GM13976 (cell line): Measurements from ENCODE around the gene PHACTR4.

ENCODE experiments used
- DNase-seq: peaks from one replicate; pipeline ENCODE4 v3.0.0; 2012; ENCODE audit warnings: low spot score
- in situ Hi-C: fragments of 300-500 bp; cut with MboI; formaldehyde crosslinking; loops from one replicate; pipeline ENCODE4 v1.12.0; 2022; ENCODE audit warnings: low sequenced_read_pairs, mixed read lengths, inconsistent platforms; ENCODE audit not compliant: unreplicated experiment
- TF ChIP-seq, protein P1 (sequence below): IDR thresholded peaks from 2 replicates; pipeline ENCODE4 v1.5.1; 2012; ENCODE audit warnings: borderline replicate concordance, mild to moderate bottlenecking; ENCODE audit not compliant: insufficient read depth; ENCODE audit errors: extremely low read depth, missing control alignments, control extremely low read depth

The PHACTR4 gene

GRCh38 chr1:28507247-28507645 lies 137.7 kb downstream of the PHACTR4 start:
- in situ Hi-C loops = no loop called here
- TF ChIP-seq, protein P1, sequence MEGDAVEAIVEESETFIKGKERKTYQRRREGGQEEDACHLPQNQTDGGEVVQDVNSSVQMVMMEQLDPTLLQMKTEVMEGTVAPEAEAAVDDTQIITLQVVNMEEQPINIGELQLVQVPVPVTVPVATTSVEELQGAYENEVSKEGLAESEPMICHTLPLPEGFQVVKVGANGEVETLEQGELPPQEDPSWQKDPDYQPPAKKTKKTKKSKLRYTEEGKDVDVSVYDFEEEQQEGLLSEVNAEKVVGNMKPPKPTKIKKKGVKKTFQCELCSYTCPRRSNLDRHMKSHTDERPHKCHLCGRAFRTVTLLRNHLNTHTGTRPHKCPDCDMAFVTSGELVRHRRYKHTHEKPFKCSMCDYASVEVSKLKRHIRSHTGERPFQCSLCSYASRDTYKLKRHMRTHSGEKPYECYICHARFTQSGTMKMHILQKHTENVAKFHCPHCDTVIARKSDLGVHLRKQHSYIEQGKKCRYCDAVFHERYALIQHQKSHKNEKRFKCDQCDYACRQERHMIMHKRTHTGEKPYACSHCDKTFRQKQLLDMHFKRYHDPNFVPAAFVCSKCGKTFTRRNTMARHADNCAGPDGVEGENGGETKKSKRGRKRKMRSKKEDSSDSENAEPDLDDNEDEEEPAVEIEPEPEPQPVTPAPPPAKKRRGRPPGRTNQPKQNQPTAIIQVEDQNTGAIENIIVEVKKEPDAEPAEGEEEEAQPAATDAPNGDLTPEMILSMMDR = no peak
- DNase-seq = no peak

DNA sequence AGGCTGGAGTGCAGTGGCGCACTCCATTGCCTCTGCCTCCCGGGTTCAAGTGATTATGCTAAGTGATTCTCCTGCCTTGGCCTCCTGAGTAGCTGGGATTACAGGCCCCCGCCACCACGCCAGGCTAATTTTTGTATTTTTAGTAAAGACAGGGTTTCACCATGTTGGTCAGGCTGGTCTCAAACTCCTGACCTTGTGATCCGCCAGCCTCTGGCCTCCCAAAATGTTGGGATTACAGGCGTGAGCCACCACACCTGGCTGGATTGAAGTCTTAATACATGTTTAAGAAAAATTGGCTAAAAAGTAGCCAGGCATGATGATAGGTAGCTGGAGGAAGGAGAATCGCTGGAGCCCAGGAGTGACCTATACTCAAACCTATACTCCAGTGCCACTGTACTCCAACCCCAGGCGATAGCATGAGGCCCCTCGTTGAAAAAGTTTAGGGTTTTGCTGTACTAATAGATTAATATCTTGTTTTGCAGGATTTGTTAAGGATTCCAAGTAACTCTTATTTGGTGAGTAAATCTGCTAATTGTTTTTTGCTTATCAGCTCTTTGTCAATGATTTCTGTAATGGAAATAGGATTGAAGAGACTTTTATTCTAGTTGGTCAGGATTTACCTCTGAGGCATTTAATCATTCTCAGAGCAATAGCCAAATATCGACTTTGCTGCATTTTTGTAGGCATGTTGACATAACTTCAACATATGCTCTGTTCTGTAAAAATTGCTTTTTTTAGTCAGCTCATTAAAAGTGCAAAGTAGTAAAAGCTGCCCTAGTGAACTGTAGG lies 138.3 kb downstream of the PHACTR4 start:
- TF ChIP-seq, protein P1 = no peak
- in situ Hi-C loops = no loop called here
- no peak for DNase-seq

DNA sequence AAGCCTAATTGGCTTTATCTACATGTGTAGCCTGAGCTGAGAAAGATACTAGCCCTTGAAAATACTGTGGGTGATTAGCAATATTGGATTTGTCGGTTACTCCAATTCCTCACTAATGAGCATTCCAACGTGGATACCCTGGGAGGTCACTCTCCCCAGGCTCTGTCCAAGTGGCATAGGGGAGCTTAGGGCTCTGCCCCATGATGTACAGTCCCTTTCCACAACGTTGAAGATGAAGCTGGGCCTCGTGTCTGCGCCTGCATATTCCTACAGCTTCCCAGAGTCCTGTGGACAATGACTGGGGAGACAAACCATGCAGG lies 138.9 kb downstream of the PHACTR4 start:
- no peak for DNase-seq
- in situ Hi-C loops = no loop called here
- TF ChIP-seq, protein P1 = no peak

DNA sequence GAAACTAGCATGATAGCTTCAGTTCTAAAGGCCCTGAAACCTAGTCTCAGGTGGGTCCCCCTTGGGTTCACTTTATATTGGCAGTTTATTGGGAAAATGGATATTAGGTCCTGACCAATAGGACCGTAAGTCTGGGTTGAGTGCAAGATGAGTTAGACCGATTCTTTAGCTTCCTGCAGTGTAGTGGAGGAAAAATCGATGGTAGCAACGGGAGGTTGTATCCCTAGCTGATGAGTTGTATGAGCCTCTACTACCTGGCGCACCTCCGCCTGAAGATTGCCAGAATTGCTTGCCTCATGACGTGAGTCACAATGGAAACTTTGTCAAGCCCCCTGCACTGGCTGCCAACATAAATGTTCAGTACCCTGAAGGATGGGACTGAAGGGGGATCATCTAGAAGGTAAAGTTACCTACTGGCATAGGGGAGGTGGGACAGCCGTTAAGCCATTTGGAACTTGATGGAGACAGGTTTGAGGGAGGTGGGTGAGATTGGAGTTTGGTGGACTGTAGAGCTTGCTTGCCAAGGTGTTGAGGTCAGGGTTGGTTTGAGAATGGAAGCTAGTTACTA lies 140.2 kb downstream of the PHACTR4 start:
- in situ Hi-C loops = loop anchor here (10.0 kb wide), 1 partner anchor 105 kb away; no protein-coding TSS in a partner anchor
- DNase-seq = no peak

GRCh38 chr1:28510273-28510969 lies 140.9 kb downstream of the PHACTR4 start:
- no peak for DNase-seq
- TF ChIP-seq, protein P1 = no peak
- in situ Hi-C loops = loop anchor here (10.0 kb wide), 1 partner anchor 106 kb away; no protein-coding TSS in a partner anchor

More for the DNA sequence above, 140.2 kb downstream of the PHACTR4 start:
- TF ChIP-seq, protein P1 = no peak

GRCh38 chr1:28510970-28511440 lies 141.5 kb downstream of the PHACTR4 start:
- TF ChIP-seq, protein P1 = no peak
- in situ Hi-C loops = loop anchor here (10.0 kb wide), 1 partner anchor 106 kb away; no protein-coding TSS in a partner anchor
- no peak for DNase-seq
